Endodermal cell (in vitro differentiated cells): ENCODE measurements around the gene HOXA9. TPM values are rescaled to one million over a fixed set of nuclear protein-coding genes. Genes with fewer than 3 reads are reported as not detected.
A peak's percentile ranks its signal among the peaks of the same experiment; 100 is the strongest.

Source experiments
- DNase-seq: peaks from one replicate; pipeline ENCODE4 v3.0.0-alpha.2; 2017
- H3K27ac ChIP-seq: 2 replicates; pipeline ENCODE4 v1.5.1; 2013; ENCODE audit warnings: mild to moderate bottlenecking, low read depth, low read length, moderate library complexity
- H3K27me3 ChIP-seq: 2 replicates; pipeline ENCODE4 v1.6.1; 2013; ENCODE audit warnings: mild to moderate bottlenecking, low read length, moderate library complexity; ENCODE audit not compliant: insufficient read depth, control insufficient read depth, poor library complexity, severe bottlenecking
- H3K36me3 ChIP-seq: 2 replicates; pipeline ENCODE4 v1.7.0; 2013; ENCODE audit warnings: mild to moderate bottlenecking, low read length, moderate library complexity; ENCODE audit not compliant: control insufficient read depth, insufficient read depth
- H3K4me1 ChIP-seq: one replicate; pipeline ENCODE4 v1.7.0; 2013; ENCODE audit warnings: low read length; ENCODE audit not compliant: control insufficient read depth, insufficient read depth
- H3K4me3 ChIP-seq: 2 replicates; pipeline ENCODE4 v1.5.1; 2013; ENCODE audit warnings: mild to moderate bottlenecking, low read length, moderate library complexity
- H3K9ac ChIP-seq: 2 replicates; pipeline ENCODE4 v1.6.1; 2013; ENCODE audit warnings: mild to moderate bottlenecking, low read length, moderate library complexity; ENCODE audit not compliant: poor library complexity, severe bottlenecking; ENCODE audit errors: extremely low read depth
- H3K9me3 ChIP-seq: 2 replicates; pipeline ENCODE4 v1.6.1; 2013; ENCODE audit warnings: mild to moderate bottlenecking, low read length, moderate library complexity; ENCODE audit not compliant: control insufficient read depth
- H3K27ac Mint-ChIP-seq: 2 replicates; pipeline ENCODE4 v1.8.0; 2020; ENCODE audit warnings: mixed read lengths
- H3K27me3 Mint-ChIP-seq: 2 replicates; pipeline ENCODE4 v1.8.0; 2021; ENCODE audit warnings: mild to moderate bottlenecking, mixed read lengths; ENCODE audit not compliant: insufficient read depth
- H3K36me3 Mint-ChIP-seq: 2 replicates; pipeline ENCODE4 v1.8.0; 2020; ENCODE audit warnings: low read depth, mixed read lengths
- H3K4me1 Mint-ChIP-seq: 2 replicates; pipeline ENCODE4 v1.8.0; 2020; ENCODE audit warnings: mixed read lengths
- H3K4me3 Mint-ChIP-seq: 2 replicates; pipeline ENCODE4 v1.8.0; 2020; ENCODE audit warnings: mild to moderate bottlenecking, moderate library complexity, mixed read lengths
- H3K9me3 Mint-ChIP-seq: 2 replicates; pipeline ENCODE4 v1.8.0; 2020; ENCODE audit warnings: mild to moderate bottlenecking, mixed read lengths
- WGBS, 2 experiments: methylation state at CpG; one replicate each; pipeline versions ENCODE4 v1.1.5 to v1.1.7; 2013; ENCODE audit warnings: missing lambda C conversion rate in 2 of 2, mixed read lengths in 1 of 2; ENCODE audit not compliant: insufficient coverage in 1 of 2, insufficient read length in 1 of 2; 5-methylcytosine and 5-hydroxymethylcytosine counted together
- total RNA-seq, 2 donors: library from RNA; stranded (reverse); fragmentation: NEBNext Ultra II Directional in 1 of 2; extraction: Animal tissue kit (Norgen Biotek cat#: 25700) in 1 of 2; gene quantifications; 2 replicates in 1 of 2; 3 replicates in 1 of 2; pipeline ENCODE4 v1.2.1, GENCODE V29; 2021
- TF ChIP-seq, protein P1 (sequence below): fragments of 200-600 bp; sonication (generic); conservative IDR thresholded peaks from 2 replicates; pipeline ENCODE4 v1.5.0; 2021; ENCODE audit warnings: antibody characterized with exemption, mild to moderate bottlenecking

HOXA9 gene
- total RNA-seq, 2 donors from 2014 or later: not detected

DNA sequence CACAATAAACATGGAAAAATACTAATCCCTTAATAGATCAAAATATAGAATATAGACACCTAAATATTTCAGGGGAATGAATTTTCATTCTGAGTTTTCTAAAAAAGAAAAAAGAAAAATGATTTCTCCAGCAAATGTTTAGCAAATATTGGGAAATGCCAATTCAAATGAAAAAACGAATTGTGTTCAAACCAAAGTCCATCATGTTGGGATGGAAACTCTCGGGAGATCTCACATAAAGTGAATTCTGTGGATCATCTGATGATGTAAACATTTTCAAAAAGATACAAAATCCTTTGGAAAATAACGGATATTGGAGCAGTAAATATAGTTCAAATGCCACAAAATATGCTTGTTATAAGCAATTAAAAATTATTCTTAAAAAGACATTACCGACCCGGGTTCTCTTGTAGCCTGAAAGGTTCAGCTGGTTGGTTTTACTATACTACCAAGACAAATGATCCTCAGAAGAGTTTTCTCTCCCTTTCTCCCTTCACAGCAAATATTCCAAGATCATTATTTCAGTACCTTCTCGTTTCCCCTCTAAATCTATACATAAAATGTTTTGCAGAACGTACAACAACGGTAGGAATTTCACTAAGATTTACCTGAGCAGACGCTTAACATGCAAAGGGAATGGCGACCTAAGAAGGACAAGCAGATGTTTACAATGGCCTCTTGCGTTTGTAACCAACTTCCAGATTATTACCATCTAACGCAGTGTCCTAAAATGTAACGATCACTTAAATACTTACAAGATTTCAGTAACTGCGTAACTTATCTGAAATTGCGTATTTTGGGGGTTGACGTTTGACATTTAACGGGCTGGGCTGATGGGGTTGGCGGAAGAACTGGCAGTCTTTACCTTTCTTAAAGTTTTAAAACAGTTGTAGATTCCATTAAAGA lies 32.1 kb upstream of the HOXA9 start:
- no peak overlapping the region for H3K4me3 ChIP-seq
- H3K27me3 ChIP-seq: peaks cover 97% of the 10 kb centered on the region
- no peaks in the 10 kb centered on the region for H3K36me3 ChIP-seq
- 27 to 28% methylated on average over 14 to 18 of the region's 18 CpGs for WGBS, 2 experiments
- no peak overlapping the region for H3K9ac ChIP-seq
- no peak overlapping the region for H3K27ac ChIP-seq
- Mint-ChIP-seq H3K36me3 (no peaks in the 10 kb centered on the region), H3K9me3 (no peaks in the 10 kb centered on the region), H3K4me1 (peaks cover 5% of the 10 kb centered on the region), H3K4me3 (no peak overlapping the region), H3K27ac (no peak overlapping the region), H3K27me3 (peaks cover 94% of the 10 kb centered on the region)
- TF ChIP-seq, protein P1, sequence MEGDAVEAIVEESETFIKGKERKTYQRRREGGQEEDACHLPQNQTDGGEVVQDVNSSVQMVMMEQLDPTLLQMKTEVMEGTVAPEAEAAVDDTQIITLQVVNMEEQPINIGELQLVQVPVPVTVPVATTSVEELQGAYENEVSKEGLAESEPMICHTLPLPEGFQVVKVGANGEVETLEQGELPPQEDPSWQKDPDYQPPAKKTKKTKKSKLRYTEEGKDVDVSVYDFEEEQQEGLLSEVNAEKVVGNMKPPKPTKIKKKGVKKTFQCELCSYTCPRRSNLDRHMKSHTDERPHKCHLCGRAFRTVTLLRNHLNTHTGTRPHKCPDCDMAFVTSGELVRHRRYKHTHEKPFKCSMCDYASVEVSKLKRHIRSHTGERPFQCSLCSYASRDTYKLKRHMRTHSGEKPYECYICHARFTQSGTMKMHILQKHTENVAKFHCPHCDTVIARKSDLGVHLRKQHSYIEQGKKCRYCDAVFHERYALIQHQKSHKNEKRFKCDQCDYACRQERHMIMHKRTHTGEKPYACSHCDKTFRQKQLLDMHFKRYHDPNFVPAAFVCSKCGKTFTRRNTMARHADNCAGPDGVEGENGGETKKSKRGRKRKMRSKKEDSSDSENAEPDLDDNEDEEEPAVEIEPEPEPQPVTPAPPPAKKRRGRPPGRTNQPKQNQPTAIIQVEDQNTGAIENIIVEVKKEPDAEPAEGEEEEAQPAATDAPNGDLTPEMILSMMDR: no peak
- no peaks in the 10 kb centered on the region for H3K4me1 ChIP-seq
- DNase-seq: peak; percentile 16
- no peaks in the 10 kb centered on the region for H3K9me3 ChIP-seq

DNA sequence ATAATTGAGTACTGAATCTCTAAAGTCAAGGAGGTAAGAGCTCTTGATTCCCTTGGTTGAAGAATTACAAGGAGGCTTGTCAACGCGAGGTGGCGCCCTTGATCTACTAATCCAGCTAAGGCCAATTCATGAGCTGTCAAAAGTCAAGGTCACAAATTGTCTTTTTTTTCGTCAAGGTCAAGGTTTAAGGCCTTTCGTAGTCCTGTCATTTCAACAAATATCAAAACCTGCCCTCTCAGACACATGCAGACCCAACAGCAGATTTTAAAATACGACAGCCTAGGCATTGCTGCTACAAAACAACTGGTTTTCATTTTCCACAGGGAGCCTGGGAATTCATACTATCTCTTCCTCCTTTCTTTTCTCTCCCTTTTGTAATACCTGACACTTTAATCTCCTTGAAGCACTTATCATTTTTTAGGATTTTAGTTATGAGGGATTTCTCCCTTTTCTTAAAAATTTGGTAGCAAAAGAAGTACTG lies 31.0 kb upstream of the HOXA9 start:
- peak; percentile 95 for DNase-seq
- Histone ChIP-seq H3K4me3 (no peak overlapping the region), H3K27me3 (peaks cover 97% of the 10 kb centered on the region), H3K27ac (no peak overlapping the region), H3K36me3 (no peaks in the 10 kb centered on the region), H3K9ac (no peak overlapping the region), H3K9me3 (no peaks in the 10 kb centered on the region), H3K4me1 (no peaks in the 10 kb centered on the region)
- Mint-ChIP-seq H3K27me3 (peaks cover 94% of the 10 kb centered on the region), H3K4me1 (peaks cover 5% of the 10 kb centered on the region), H3K4me3 (no peak overlapping the region), H3K36me3 (no peaks in the 10 kb centered on the region), H3K9me3 (no peaks in the 10 kb centered on the region), H3K27ac (no peak overlapping the region)
- TF ChIP-seq, protein P1: peak; percentile 93
- 2 to 3% methylated on average over 6 of the region's 6 CpGs for WGBS, 2 experiments

DNA sequence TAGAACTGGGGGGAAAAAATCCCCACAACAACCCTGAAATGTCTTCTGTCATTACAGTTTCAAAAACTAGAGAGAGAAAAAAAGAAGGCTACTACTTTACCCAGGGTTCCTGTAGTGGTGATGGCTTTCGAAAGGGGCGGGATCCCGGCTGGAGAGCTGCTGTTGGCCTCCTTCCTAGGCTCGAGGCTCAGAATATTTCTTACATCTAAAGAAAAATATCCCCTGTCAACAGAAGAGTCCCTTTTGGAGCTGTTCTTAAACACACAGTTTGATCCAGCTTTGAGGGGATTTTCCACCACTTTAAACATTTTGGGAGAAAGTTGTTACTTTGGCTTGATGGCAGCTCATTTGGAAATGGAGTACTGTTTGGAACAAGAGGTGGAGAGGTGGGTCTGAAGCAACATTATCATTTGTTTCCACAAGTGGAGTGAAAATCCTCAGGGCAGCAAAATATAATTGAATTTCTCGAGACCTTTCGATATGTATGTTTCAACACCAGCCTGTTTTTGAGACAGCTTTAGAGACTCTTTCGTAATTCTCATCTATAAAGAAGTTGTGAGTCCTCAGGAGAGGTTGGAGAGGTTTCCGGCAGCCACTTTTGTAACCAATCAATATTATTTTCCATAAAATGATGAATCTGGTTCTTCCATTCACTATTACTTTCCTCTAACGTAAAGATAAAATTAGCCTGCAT lies 29.5 kb upstream of the HOXA9 start:
- H3K9ac ChIP-seq: no peak overlapping the region
- TF ChIP-seq, protein P1: no peak
- WGBS, 2 experiments: 49 to 53% methylated on average over 8 to 9 of the region's 9 CpGs
- Mint-ChIP-seq H3K4me1 (no peaks in the 10 kb centered on the region), H3K4me3 (no peak overlapping the region), H3K27me3 (peaks cover 96% of the 10 kb centered on the region), H3K27ac (no peak overlapping the region), H3K9me3 (no peaks in the 10 kb centered on the region), H3K36me3 (no peaks in the 10 kb centered on the region)
- H3K9me3 ChIP-seq: no peaks in the 10 kb centered on the region
- H3K27me3 ChIP-seq: peaks cover 97% of the 10 kb centered on the region
- no peaks in the 10 kb centered on the region for H3K4me1 ChIP-seq
- no peak overlapping the region for H3K4me3 ChIP-seq
- H3K36me3 ChIP-seq: no peaks in the 10 kb centered on the region
- peak; percentile 45 for DNase-seq
- H3K27ac ChIP-seq: no peak overlapping the region
